PC-3 (cell line): Measurements from ENCODE around the gene CRIP2. TPM values are rescaled to one million over a fixed set of nuclear protein-coding genes. Genes with fewer than 3 reads are reported as not detected.

Experiments
- ATAC-seq: fragments of 200-7000 bp; cut with Tn5 transposase; 2 replicates; pipeline ENCODE4 v1.9.1; 2020; ENCODE audit warnings: mild to moderate bottlenecking, moderate library complexity
- BruUV-seq: library from RNA; stranded (reverse); fragments of 400-500 nt; replicated peaks from 2 replicates; lab custom pipeline; 2021; lab: Mats Ljungman, UMichigan
- CTCF ChIA-PET: fragments of 300-600 bp; sonication (Branson Sonifier 250); formaldehyde crosslinking; loops from one replicate; lab custom pipeline; 2022; ENCODE audit warnings: antibody characterized with exemption; lab: Charles Lee
- POLR2A ChIA-PET: fragments of 300-600 bp; sonication (Branson Sonifier 250); formaldehyde crosslinking; loops from one replicate; lab custom pipeline; 2022; ENCODE audit warnings: antibody characterized with exemption; ENCODE audit not compliant: unreplicated experiment; lab: Charles Lee
- DNase-seq: peaks from one replicate; pipeline ENCODE4 v3.0.0-alpha.2; 2015
- H2AFZ ChIP-seq: fragments of 300-600 bp; sonication (generic); 2 replicates; pipeline ENCODE4 v1.6.0; 2016; ENCODE audit warnings: antibody characterized with exemption, low read length
- H3F3A ChIP-seq: fragments of 300-600 bp; sonication (generic); one replicate; pipeline ENCODE4 v1.6.0; 2017; ENCODE audit warnings: antibody characterized with exemption, low read length, control low read depth, mild to moderate bottlenecking; ENCODE audit not compliant: unreplicated experiment
- H3K27ac ChIP-seq: fragments of 300-600 bp; sonication (generic); 2 replicates; pipeline ENCODE4 v1.5.1; 2016; ENCODE audit warnings: mild to moderate bottlenecking, low read length
- H3K27me3 ChIP-seq: fragments of 300-600 bp; sonication (generic); 2 replicates; pipeline ENCODE4 v1.6.1; 2016; ENCODE audit warnings: low read length, mixed read lengths
- H3K36me3 ChIP-seq: fragments of 300-600 bp; sonication (generic); 2 replicates; pipeline ENCODE4 v1.6.1; 2016; ENCODE audit warnings: low read depth, mixed run types, low read length, mixed read lengths
- H3K4me1 ChIP-seq: fragments of 300-600 bp; sonication (generic); 2 replicates; pipeline ENCODE4 v1.5.1; 2016; ENCODE audit warnings: low read length; ENCODE audit not compliant: insufficient read depth
- H3K4me2 ChIP-seq: fragments of 300-600 bp; sonication (generic); 2 replicates; pipeline ENCODE4 v1.6.0; 2016; ENCODE audit warnings: low read length
- H3K4me3 ChIP-seq: fragments of 300-600 bp; sonication (generic); 2 replicates; pipeline ENCODE4 v1.5.1; 2016; ENCODE audit warnings: mild to moderate bottlenecking, low read length, mixed read lengths
- H3K79me2 ChIP-seq: fragments of 300-600 bp; sonication (generic); 2 replicates; pipeline ENCODE4 v1.6.1; 2017; ENCODE audit warnings: low read length, mixed read lengths
- H3K9ac ChIP-seq: fragments of 300-600 bp; sonication (generic); 2 replicates; pipeline ENCODE4 v1.6.0; 2016; ENCODE audit warnings: mild to moderate bottlenecking, low read length
- H3K9me2 ChIP-seq: fragments of 300-600 bp; sonication (generic); replicated peaks from 2 replicates; pipeline ENCODE4 v1.6.1; 2016; ENCODE audit warnings: mixed run types, low read length, mixed read lengths
- H3K9me3 ChIP-seq: fragments of 300-600 bp; sonication (generic); 2 replicates; pipeline ENCODE4 v1.6.1; 2016; ENCODE audit warnings: low read length, mixed read lengths
- H4K20me1 ChIP-seq: fragments of 300-600 bp; sonication (generic); 2 replicates; pipeline ENCODE4 v1.6.1; 2016; ENCODE audit warnings: low read length, mixed read lengths
- CTCF ChIP-seq: fragments of 300-600 bp; sonication (generic); conservative IDR thresholded peaks from 2 replicates; pipeline ENCODE4 v1.5.1; 2017; ENCODE audit warnings: antibody characterized with exemption, low read depth, mild to moderate bottlenecking, low read length
- EZH2 ChIP-seq: fragments of 300-600 bp; sonication (generic); IDR thresholded peaks from one replicate; pipeline ENCODE4 v1.6.1; 2017; ENCODE audit warnings: antibody characterized with exemption, mild to moderate bottlenecking, low read length; ENCODE audit not compliant: unreplicated experiment
- EZH2phosphoT487 ChIP-seq: fragments of 300-600 bp; sonication (generic); IDR thresholded peaks from 2 replicates; pipeline ENCODE4 v1.6.1; 2018; ENCODE audit warnings: mild to moderate bottlenecking, antibody characterized with exemption, low read length, borderline replicate concordance
- intact Hi-C: fragments of 100-400 bp; cut with micrococcal nuclease; formaldehyde crosslinking; loops from 2 replicates; pipeline ENCODE4 v1.9.0; 2023
- total RNA-seq: library from RNA; depleted of rRNA; stranded (reverse); fragments of >200 nt; gene quantifications from 2 replicates; pipeline ENCODE4 v1.2.3, GENCODE V29; 2014

CRIP2 gene
- total RNA-seq, 1 experiment from 2014 or later, result 100 TPM

DNA sequence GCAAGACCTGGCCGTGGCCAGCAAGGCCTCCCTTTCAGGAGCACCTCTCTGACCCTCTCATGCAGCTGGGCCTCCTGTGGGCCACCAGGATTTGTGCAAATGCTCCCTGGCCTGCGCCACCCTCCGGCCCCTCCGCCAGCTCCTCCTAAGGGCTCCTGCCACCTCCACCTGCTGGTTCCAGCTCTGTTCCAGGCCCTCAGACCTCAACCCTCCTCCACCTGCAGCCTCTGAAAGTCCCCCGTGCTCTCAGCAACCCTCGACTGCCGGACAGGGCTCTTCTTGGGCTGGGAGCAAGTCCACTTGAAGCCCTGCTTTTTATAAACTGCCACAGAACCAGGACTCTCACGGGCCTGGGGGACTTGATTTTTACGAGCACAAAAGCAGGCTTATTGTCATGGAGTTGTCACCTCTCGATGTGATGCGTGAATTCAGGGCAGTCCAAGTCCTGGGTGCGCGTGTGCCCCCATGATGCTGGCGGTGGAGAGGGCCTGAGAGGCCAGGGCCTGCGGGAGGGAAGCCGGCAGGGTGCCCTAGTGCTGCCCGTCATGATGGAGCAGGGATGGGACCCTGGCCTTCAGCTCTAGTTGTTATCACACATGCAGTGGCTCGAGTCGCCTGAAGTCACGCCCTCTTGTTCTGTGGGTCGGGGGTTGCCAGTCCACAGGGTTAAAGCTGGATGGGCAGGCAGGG is 25.6 kb downstream of the CRIP2 start:
- POLR2A ChIA-PET, result no interaction called here
- no peak for TF ChIP-seq EZH2phosphoT487
- no peak for TF ChIP-seq EZH2
- TF ChIP-seq CTCF, result no peak
- Histone ChIP-seq H3K4me2 (no peak overlapping the region), H3K4me3 (no peak overlapping the region), H3K4me1 (no peaks in the 10 kb centered on the region), H3K27me3 (no peaks in the 10 kb centered on the region), H3K36me3 (no peaks in the 10 kb centered on the region), H4K20me1 (no peaks in the 10 kb centered on the region), H3F3A (no peaks in the 10 kb centered on the region), H3K79me2 (no peaks in the 10 kb centered on the region), H2AFZ (no peak overlapping the region), H3K9me3 (no peaks in the 10 kb centered on the region), H3K9me2 (no peaks in the 10 kb centered on the region), H3K27ac (no peak overlapping the region), H3K9ac (no peak overlapping the region)
- CTCF ChIA-PET, result no interaction called here
- DNase-seq (no peak), ATAC-seq (no peak)
- BruUV-seq, result no TSS peak
- intact Hi-C loops, result no loop called here

GRCh38 chr14:105500726-105501101 is 26.1 kb downstream of the CRIP2 start:
- no peak overlapping the region for H3K9ac ChIP-seq
- no peak overlapping the region for H3K4me3 ChIP-seq
- DNase-seq (no peak), ATAC-seq (no peak)
- no peak overlapping the region for H3K27ac ChIP-seq
- no peaks in the 10 kb centered on the region for H3K9me2 ChIP-seq
- no peaks in the 10 kb centered on the region for H3K36me3 ChIP-seq
- BruUV-seq, result no TSS peak
- no peaks in the 10 kb centered on the region for H3K79me2 ChIP-seq
- no peaks in the 10 kb centered on the region for H3K27me3 ChIP-seq
- CTCF ChIA-PET, result no interaction called here
- no peak overlapping the region for H3K4me2 ChIP-seq
- no peaks in the 10 kb centered on the region for H3F3A ChIP-seq
- no peaks in the 10 kb centered on the region for H4K20me1 ChIP-seq
- POLR2A ChIA-PET, result no interaction called here
- intact Hi-C loops, result no loop called here
- TF ChIP-seq EZH2, result no peak
- no peak for TF ChIP-seq CTCF
- TF ChIP-seq EZH2phosphoT487, result no peak
- H2AFZ ChIP-seq, result no peak overlapping the region
- no peaks in the 10 kb centered on the region for H3K9me3 ChIP-seq
- no peaks in the 10 kb centered on the region for H3K4me1 ChIP-seq

GRCh38 chr14:105501504-105502291 is 27.1 kb downstream of the CRIP2 start:
- no TSS peak for BruUV-seq
- Histone ChIP-seq H3K9ac (no peak overlapping the region), H3K27ac (no peak overlapping the region), H3K27me3 (no peaks in the 10 kb centered on the region), H3K4me3 (no peak overlapping the region), H4K20me1 (no peaks in the 10 kb centered on the region), H2AFZ (no peak overlapping the region), H3K9me2 (no peaks in the 10 kb centered on the region), H3K4me1 (no peaks in the 10 kb centered on the region), H3K79me2 (no peaks in the 10 kb centered on the region), H3F3A (no peaks in the 10 kb centered on the region), H3K36me3 (no peaks in the 10 kb centered on the region), H3K4me2 (no peak overlapping the region), H3K9me3 (no peaks in the 10 kb centered on the region)
- ATAC-seq (no peak), DNase-seq (no peak)
- ChIA-PET CTCF (no interaction called here), POLR2A (no interaction called here)
- intact Hi-C loops, result no loop called here
- TF ChIP-seq CTCF (no peak), EZH2phosphoT487 (no peak), EZH2 (no peak)
